ENCODE results near the gene LYST.
"Not testable (repeated sequence)": the region's sequence is repeated elsewhere in the genome, so short reads cannot be mapped to it uniquely, and the experiment has no call there.

Gene LYST

GRCh38 chr1:235907187-235907896 lies 40.6 kb upstream of the LYST start:
- Histone ChIP-seq H3K4me3 (no peak overlapping the region), H3K9ac (ENCODE audit: insufficient read length) (no peak overlapping the region), H3K36me3 (ENCODE audit: insufficient read depth, low read length) (no peaks in the 10 kb centered on the region), H3K9me3 (ENCODE audit: low read depth, low read length) (no peaks in the 10 kb centered on the region), H3K27ac (no peak overlapping the region)
- DNase-seq (ENCODE audit: low read depth, low spot score) = no peak
- TF ChIP-seq EZH2 (IDR thresholded peaks at IDR 0.05) (no peak), FOXP2 (optimal IDR thresholded peaks at IDR 0.05; ENCODE audit: control extremely low read depth, extremely low read length, insufficient read depth) (no peak), POLR2AphosphoS5 (IDR thresholded peaks at IDR 0.05; ENCODE audit: borderline replicate concordance, low read depth, low read length) (no peak)

- DNase-seq (ENCODE audit: low read depth, low spot score) = no peak
- H3K4me3 ChIP-seq = no peak overlapping the region
- TF ChIP-seq FOXP2 (optimal IDR thresholded peaks at IDR 0.05; ENCODE audit: control extremely low read depth, extremely low read length, insufficient read depth) = no peak
- TF ChIP-seq POLR2AphosphoS5 (IDR thresholded peaks at IDR 0.05; ENCODE audit: borderline replicate concordance, low read depth, low read length) = no peak
- TF ChIP-seq EZH2 (IDR thresholded peaks at IDR 0.05) = no peak
- H3K36me3 ChIP-seq (ENCODE audit: insufficient read depth, low read length) = no peaks in the 10 kb centered on the region
- H3K9me3 ChIP-seq (ENCODE audit: low read depth, low read length) = no peaks in the 10 kb centered on the region
- no peak overlapping the region for H3K27ac ChIP-seq
- no peak overlapping the region for H3K9ac ChIP-seq (ENCODE audit: insufficient read length)
Observed at GRCh38 chr1:235906436-235906835, 39.7 kb upstream of the LYST start.

GRCh38 chr1:235903809-235904208 lies 37.1 kb upstream of the LYST start:
- H3K9ac ChIP-seq (ENCODE audit: insufficient read length); H3K27ac ChIP-seq; H3K36me3 ChIP-seq (ENCODE audit: insufficient read depth, low read length); H3K9me3 ChIP-seq (ENCODE audit: low read depth, low read length); DNase-seq (ENCODE audit: low read depth, low spot score); H3K4me3 ChIP-seq: not testable (repeated sequence)

GRCh38 chr1:235902677-235903542 lies 36.2 kb upstream of the LYST start:
- no peak overlapping the region for H3K9ac ChIP-seq (ENCODE audit: insufficient read length)
- no peak for DNase-seq (ENCODE audit: low read depth, low spot score)
- no peak for TF ChIP-seq FOXP2 (optimal IDR thresholded peaks at IDR 0.05; ENCODE audit: control extremely low read depth, extremely low read length, insufficient read depth)
- no peak overlapping the region for H3K27ac ChIP-seq
- H3K4me3 ChIP-seq = no peak overlapping the region
- H3K9me3 ChIP-seq (ENCODE audit: low read depth, low read length) = no peaks in the 10 kb centered on the region
- H3K36me3 ChIP-seq (ENCODE audit: insufficient read depth, low read length) = no peaks in the 10 kb centered on the region

GRCh38 chr1:235901461-235901860 lies 34.8 kb upstream of the LYST start:
- no peak for DNase-seq (ENCODE audit: low read depth, low spot score)
- Histone ChIP-seq H3K9ac (ENCODE audit: insufficient read length) (no peak overlapping the region), H3K36me3 (ENCODE audit: insufficient read depth, low read length) (no peaks in the 10 kb centered on the region), H3K9me3 (ENCODE audit: low read depth, low read length) (no peaks in the 10 kb centered on the region), H3K27ac (no peak overlapping the region), H3K4me3 (no peak overlapping the region)
- TF ChIP-seq POLR2AphosphoS5 (IDR thresholded peaks at IDR 0.05; ENCODE audit: borderline replicate concordance, low read depth, low read length) (no peak), EZH2 (IDR thresholded peaks at IDR 0.05) (no peak), FOXP2 (optimal IDR thresholded peaks at IDR 0.05; ENCODE audit: control extremely low read depth, extremely low read length, insufficient read depth) (no peak)

- Histone ChIP-seq H3K9ac (ENCODE audit: insufficient read length) (no peak overlapping the region), H3K4me3 (no peak overlapping the region), H3K36me3 (ENCODE audit: insufficient read depth, low read length) (no peaks in the 10 kb centered on the region), H3K9me3 (ENCODE audit: low read depth, low read length) (no peaks in the 10 kb centered on the region), H3K27ac (no peak overlapping the region)
- TF ChIP-seq FOXP2 (optimal IDR thresholded peaks at IDR 0.05; ENCODE audit: control extremely low read depth, extremely low read length, insufficient read depth) (no peak), POLR2AphosphoS5 (IDR thresholded peaks at IDR 0.05; ENCODE audit: borderline replicate concordance, low read depth, low read length) (no peak), EZH2 (IDR thresholded peaks at IDR 0.05) (no peak)
- DNase-seq (ENCODE audit: low read depth, low spot score) = no peak
Observed at GRCh38 chr1:235898126-235898525, 31.4 kb upstream of the LYST start.

- TF ChIP-seq POLR2AphosphoS5 (IDR thresholded peaks at IDR 0.05; ENCODE audit: borderline replicate concordance, low read depth, low read length) = no peak
- TF ChIP-seq EZH2 (IDR thresholded peaks at IDR 0.05) = no peak
- TF ChIP-seq FOXP2 (optimal IDR thresholded peaks at IDR 0.05; ENCODE audit: control extremely low read depth, extremely low read length, insufficient read depth) = no peak
- no peaks in the 10 kb centered on the region for H3K9me3 ChIP-seq (ENCODE audit: low read depth, low read length)
- no peak overlapping the region for H3K9ac ChIP-seq (ENCODE audit: insufficient read length)
- no peak for DNase-seq (ENCODE audit: low read depth, low spot score)
- H3K4me3 ChIP-seq = no peak overlapping the region
- H3K36me3 ChIP-seq (ENCODE audit: insufficient read depth, low read length) = no peaks in the 10 kb centered on the region
- H3K27ac ChIP-seq = no peak overlapping the region
Observed at GRCh38 chr1:235893840-235894239, 27.1 kb upstream of the LYST start.

GRCh38 chr1:235892734-235893413 lies 26.2 kb upstream of the LYST start:
- H3K4me3 ChIP-seq = no peak overlapping the region
- H3K9ac ChIP-seq (ENCODE audit: insufficient read length) = no peak overlapping the region
- no peaks in the 10 kb centered on the region for H3K36me3 ChIP-seq (ENCODE audit: insufficient read depth, low read length)
- no peaks in the 10 kb centered on the region for H3K9me3 ChIP-seq (ENCODE audit: low read depth, low read length)
- no peak overlapping the region for H3K27ac ChIP-seq
- TF ChIP-seq FOXP2 (optimal IDR thresholded peaks at IDR 0.05; ENCODE audit: control extremely low read depth, extremely low read length, insufficient read depth) = no peak
- no peak for DNase-seq (ENCODE audit: low read depth, low spot score)

Data from SK-N-MC (cell line).